Measurements from ENCODE around the gene PRKCB.

DNA sequence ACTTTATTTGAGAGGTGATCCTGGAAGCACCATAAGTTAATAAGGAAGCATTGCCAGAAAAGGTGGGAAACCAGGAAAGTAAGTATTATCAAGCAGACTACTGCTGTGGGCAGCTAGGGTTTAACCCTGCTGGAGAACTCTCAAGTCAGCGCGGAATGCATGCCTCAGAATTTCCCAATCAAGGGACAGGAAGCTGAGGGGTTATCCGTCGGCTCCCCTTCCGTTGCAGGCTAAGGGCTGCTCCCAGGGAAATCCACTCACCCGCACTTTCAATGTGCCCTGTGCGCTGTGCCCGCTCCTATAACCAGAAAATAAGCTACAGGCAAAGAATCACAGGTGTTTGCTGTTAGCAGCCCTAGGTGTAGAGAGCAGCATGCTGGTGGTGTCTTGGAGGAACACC is 281.9 kb downstream of the PRKCB start:
- no peak for TF ChIP-seq CTCF (IDR thresholded peaks at IDR 0.05)
- no peak for TF ChIP-seq POLR2A (IDR thresholded peaks at IDR 0.05)

Measured in thyroid gland (tissue), 4 donors.